Stimulated activated CD4-positive, alpha-beta T cell treated with anti-CD3 and anti-CD28 coated beads, Interleukin-12 subunit alpha, Interleukin-12 subunit beta, amount 100 ng/mL, for 24 hours (primary cell): Measurements from ENCODE around the gene PRKRA.
"Not testable (repeated sequence)": the region's sequence is repeated elsewhere in the genome, so short reads cannot be mapped to it uniquely, and the experiment has no call there.

Experiments
- DNase-seq, 2 experiments: peaks; one replicate each; pipeline ENCODE4 v3.0.0-alpha.2; 2020; ENCODE audit warnings: low read depth in 2 of 2

Gene PRKRA

GRCh38 chr2:178414266-178415247 is 36.4 kb downstream of the PRKRA start:
- DNase-seq: peak; percentile 54 to 75

DNA sequence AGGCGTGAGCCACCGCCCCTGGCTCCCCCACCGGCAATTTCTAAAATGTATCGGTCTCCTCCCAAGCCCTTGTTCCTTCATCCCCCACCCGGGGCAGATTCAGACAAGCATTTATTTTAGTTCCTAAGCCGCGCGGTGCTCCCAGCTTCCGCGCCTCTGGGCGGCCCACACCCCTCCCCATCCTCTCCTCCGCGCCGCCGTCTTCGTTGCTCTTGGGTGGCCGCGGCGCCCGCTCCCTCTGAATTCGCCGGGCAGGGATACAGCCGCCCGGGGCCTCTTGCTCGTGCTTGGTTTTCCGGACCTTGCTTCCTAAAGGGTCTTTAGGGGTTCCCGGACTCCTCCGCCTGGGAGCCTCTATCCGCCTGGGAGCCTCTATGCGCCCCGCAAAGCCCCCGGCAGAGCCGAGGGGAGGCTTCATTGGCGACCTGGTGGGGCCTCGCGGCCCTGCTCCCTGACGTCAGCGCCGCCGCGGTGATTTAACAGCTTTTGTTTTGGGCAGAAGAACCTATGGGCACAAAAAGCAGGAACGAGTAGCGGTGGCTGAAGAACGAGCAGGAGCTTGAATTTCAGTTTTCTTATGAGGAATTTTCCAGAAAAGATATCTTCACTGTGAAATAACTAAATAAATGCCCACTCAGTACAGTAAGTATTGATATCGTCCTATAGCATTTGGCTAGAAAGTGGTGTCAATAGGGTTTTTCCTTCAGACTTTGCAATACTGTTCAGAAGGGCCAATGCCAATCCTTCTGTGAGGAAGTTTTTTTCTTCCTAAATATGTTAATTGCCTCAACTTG is 37.3 kb downstream of the PRKRA start:
- peak; percentile 57 to 71 for DNase-seq

DNA sequence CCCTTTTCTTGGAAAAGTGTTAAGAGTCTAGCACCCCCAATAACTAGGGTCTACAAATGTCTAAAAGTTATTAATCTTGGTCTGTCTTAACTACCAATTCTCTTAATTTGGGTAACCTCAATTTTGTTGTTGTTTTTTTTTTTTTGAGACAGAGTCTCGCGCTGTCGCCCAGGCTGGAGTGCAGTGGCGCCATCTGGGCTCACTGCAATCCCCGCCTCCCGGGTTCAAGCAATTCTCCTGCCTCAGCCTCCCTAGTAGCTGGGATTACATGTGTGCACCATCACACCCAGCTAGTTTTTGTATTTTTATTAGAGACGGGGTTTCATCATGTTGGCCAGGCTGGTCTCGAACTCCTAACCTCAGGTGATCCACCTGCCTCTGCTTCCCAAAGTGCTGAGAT is 38.5 kb downstream of the PRKRA start:
- DNase-seq: not testable (repeated sequence)

DNA sequence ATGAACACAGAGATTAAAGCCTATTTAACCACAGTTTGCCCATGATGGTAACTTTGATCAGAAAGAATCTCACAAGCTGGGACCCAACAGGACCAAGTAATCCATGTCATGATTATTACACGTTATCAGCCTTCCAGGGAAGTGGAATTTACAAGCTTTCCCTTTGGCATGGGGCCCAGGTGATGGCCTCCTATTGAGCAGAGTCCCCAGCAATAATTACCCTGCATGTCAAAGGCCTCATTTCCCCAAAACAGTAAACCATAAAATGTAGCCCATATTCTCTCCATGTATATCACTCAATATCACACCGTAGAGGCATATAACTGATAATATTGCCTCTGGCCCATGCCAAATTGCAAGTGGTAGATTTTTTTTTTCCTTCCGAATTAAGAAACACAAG is 38.9 kb downstream of the PRKRA start:
- no peak for DNase-seq

GRCh38 chr2:178409261-178409660 is 41.7 kb downstream of the PRKRA start:
- DNase-seq: no peak

GRCh38 chr2:178404368-178404767 is 46.6 kb downstream of the PRKRA start:
- no peak for DNase-seq

GRCh38 chr2:178403671-178404306 is 47.2 kb downstream of the PRKRA start:
- DNase-seq: no peak

DNA sequence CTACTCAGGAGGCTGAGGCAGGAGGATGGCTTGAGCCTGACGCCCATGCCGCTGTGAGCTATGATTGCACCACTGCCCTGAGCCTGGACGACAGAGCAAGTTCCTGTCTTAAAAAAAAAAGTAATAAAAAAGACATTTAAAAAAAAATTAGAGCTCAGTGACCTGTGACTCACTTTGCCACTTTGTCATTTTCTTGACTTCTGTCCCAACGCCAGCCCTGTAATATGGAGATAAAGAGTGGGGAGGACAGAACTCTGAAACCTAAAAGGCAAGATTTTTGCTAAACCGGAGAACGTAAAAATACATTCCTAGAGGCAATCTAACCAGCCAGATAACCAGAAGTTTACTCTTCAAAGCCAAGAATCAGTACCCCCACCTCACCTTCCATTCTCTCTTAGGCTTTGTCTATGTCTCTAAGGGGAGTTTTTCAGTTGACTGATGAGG is 49.0 kb downstream of the PRKRA start:
- DNase-seq: no peak

GRCh38 chr2:178397002-178397605 is 53.9 kb downstream of the PRKRA start:
- no peak for DNase-seq

- DNase-seq: no peak
Measured at GRCh38 chr2:178395941-178396570, 54.9 kb downstream of the PRKRA start.

GRCh38 chr2:178395295-178395694 is 55.7 kb downstream of the PRKRA start:
- DNase-seq: no peak

GRCh38 chr2:178394859-178395258 is 56.1 kb downstream of the PRKRA start:
- DNase-seq: no peak

DNA sequence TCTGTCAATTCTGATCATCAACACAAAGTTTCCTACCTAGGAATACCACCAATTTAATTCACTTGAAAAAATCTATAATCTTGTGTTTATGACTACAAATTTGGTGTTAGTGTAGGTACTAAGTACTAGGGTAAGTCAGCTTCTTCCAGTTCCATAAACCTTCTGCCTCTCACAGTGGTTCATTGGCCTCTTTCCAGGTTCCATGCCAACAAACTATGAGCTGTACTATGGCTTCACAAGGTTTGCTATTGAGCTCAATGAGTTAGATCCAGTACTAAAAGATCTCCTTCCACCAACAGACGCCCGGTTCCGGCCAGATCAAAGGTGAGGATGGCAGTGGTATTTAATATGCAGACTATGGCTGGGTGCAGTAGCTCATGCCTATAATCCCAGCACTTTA is 58.8 kb downstream of the PRKRA start:
- no peak for DNase-seq

GRCh38 chr2:178391701-178392100 is 59.3 kb downstream of the PRKRA start:
- DNase-seq: no peak

- DNase-seq: no peak
Measured at GRCh38 chr2:178388287-178388686, 62.7 kb downstream of the PRKRA start.

- no peak for DNase-seq
Measured at GRCh38 chr2:178386986-178387597, 63.9 kb downstream of the PRKRA start.

DNA sequence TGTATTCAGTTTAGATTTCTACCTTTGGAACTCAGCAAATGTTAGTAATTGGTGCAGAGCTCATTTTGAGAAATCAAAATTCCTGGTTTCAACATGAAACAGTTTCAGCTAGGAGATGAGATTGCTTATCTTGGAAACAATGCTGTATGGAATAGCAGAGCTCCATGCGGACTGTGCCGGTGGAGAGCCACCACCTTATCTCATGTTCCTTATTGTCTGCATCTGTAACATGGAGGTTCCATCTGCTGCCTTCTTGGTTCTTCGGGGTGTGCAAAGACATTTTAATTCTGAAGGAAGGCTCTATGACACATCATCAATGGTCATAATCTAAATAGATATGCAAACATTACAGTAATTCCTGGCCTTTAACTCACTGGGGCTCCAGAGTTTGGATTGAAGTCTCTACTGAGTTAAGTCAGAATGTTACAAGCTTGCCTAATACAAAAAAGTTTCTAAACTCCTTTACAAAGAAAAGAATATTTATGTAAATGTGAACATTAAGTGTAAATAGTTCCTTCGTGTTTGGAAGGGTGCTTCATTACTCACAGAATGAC is 65.3 kb downstream of the PRKRA start:
- DNase-seq: no peak

DNA sequence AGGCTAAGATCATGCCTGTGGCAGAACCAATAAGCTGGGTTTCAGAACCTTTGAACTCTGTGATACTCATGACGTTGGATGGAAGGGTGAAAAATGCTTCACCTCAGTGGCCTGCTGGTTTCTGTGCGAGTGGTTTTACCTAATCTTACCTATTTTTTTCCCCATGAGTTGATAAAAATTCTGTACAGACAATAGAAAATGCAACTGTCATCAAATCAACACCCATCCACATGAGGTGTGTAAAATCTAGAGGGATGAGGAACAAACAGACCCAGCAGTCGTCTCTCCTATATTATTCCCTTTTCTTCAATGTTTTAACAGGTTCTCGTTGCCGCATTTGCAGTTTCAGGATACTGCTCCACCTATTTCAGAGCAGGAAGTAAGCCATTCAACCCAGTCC is 67.3 kb downstream of the PRKRA start:
- no peak for DNase-seq
